ENCODE data around the gene TNK2.

The TNK2 gene

DNA sequence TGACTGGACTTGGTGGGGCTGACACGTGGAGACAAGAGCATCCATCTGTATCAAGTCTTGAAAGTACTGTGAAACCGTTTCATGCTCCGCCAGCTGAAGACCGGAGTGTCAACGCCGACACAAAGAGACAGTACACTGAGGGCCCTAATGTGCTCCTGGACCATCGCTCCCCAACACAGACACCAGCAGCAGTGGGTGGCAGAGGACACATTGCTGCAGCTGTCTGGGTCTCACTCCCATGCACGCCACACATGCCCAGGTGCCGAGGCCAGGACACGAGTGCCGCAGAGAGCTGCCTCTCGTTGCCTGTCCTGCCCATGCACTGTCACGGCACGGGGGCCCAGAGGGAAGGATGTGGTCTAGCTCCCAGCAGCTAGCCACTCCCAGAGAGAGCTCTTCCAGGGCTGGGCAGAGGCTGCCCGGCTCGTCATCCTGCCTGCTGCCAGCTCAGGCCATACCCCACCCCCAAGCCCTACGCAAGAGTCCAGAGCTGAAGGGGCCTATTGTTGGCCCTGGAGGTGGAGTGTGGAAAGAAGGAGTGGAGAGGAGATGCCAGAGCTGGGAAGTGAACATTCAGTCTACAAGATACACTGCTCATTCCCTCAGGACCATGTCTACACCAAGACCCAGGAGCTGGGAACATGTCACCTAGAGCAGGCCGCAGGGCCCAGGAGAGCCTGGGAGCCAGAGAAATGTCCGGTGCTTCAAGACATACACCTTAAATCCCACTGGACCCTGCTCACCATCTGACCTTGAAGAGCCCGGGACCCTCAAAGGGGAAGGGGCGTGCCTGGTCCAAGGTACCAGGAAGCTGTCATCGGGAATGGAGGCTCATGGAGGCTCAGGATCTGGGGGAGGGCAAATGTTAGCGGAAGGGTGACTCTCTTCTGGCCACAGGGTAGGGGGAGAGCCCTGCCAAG, 7.7 kb downstream of the TNK2 start:
- H3K27me3 ChIP-seq (ENCODE audit: insufficient read depth, insufficient read length): no peaks in the 10 kb centered on the region
- peaks cover 3% of the 10 kb centered on the region for H3K36me3 ChIP-seq (ENCODE audit: insufficient read depth, insufficient read length, low read length)
- H3K4me1 ChIP-seq (ENCODE audit: insufficient read depth, insufficient read length): peaks cover 20% of the 10 kb centered on the region
- DNase-seq (ENCODE audit: low read depth, low spot score): no peak
- H3K9me3 ChIP-seq (ENCODE audit: insufficient read depth, low read length): no peaks in the 10 kb centered on the region
- no peak for TF ChIP-seq ZNF274 (IDR thresholded peaks at IDR 0.05; ENCODE audit: low read depth, low read length)
- TF ChIP-seq SUZ12 (IDR thresholded peaks at IDR 0.05; ENCODE audit: extremely low read depth, insufficient read depth, insufficient read length): no peak
- TF ChIP-seq YY1 (IDR thresholded peaks at IDR 0.05; ENCODE audit: insufficient read depth, insufficient read length): no peak
- no peak overlapping the region for H3K9ac ChIP-seq (ENCODE audit: insufficient read length, low read depth)
- H3K4me3 ChIP-seq (ENCODE audit: insufficient read length, low read depth): no peak overlapping the region

DNA sequence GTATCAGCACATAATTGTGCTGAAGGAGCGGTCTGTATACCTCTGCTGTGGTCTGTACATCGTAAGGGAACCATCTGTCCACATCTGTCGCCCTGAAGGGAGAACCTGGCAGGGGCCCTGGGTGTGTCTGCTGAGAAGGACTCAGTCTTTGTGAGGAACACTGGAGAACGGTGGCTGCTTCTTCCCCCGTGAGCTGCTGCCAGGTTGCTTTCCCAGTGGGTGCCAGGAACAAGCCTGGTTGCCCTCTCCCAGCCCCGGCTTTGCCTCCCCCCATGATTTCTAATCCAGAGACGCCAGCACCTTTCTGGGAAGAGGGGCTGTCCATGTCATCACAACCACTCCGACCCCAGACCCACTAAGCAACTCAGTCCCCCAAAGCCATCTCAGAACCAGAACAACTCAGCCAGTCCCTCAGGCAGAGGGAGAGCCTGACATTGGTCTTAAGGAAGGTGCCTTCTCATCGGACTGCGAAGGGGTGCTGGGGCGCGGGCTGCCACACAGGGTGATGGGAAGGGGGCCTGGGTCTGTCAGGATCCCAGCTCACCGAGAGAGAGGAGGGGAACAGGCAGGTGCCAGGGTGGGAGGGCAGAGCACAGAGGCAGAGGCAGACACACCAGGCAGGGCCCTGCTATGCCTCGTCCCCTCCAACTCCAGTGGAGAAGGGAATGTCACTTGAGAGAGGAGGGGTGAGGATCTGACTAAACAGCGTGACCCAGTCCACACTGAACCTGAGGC, 8.5 kb downstream of the TNK2 start:
- Histone ChIP-seq H3K4me1 (ENCODE audit: insufficient read depth, insufficient read length) (peaks cover 20% of the 10 kb centered on the region), H3K27me3 (ENCODE audit: insufficient read depth, insufficient read length) (no peaks in the 10 kb centered on the region), H3K9ac (ENCODE audit: insufficient read length, low read depth) (no peak overlapping the region), H3K36me3 (ENCODE audit: insufficient read depth, insufficient read length, low read length) (no peaks in the 10 kb centered on the region), H3K4me3 (ENCODE audit: insufficient read length, low read depth) (no peak overlapping the region), H3K9me3 (ENCODE audit: insufficient read depth, low read length) (no peaks in the 10 kb centered on the region)
- DNase-seq (ENCODE audit: low read depth, low spot score): no peak
- no peak for TF ChIP-seq SUZ12 (IDR thresholded peaks at IDR 0.05; ENCODE audit: extremely low read depth, insufficient read depth, insufficient read length)
- TF ChIP-seq YY1 (IDR thresholded peaks at IDR 0.05; ENCODE audit: insufficient read depth, insufficient read length): no peak
- TF ChIP-seq ZNF274 (IDR thresholded peaks at IDR 0.05; ENCODE audit: low read depth, low read length): no peak

DNA sequence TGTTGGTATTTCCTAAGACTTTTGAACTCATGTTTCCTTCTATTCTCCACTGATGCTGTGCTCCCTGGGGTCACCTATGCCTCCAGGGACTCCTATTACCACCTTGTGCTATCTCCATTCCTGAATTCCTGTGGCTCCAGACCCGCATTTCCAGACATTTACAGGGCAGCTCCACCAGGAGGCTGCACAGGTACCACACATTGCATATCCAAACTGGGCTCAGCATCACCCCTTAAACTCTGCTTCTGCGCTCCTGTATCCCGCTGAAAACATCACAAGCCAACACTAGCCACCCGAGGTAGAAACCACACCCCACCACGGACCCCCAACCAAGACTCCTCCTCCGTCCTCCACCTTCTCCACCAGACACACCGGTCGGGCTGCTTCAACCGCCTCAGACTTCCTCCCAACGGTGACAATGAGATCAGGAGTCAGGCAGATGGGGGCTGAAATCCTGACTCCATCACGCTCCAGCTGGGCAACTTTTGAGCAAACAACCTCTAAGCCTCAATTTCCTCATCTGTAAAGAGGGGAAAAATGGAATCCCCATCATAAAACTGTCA, 10.4 kb downstream of the TNK2 start:
- TF ChIP-seq SUZ12 (IDR thresholded peaks at IDR 0.05; ENCODE audit: extremely low read depth, insufficient read depth, insufficient read length) (no peak), ZNF274 (IDR thresholded peaks at IDR 0.05; ENCODE audit: low read depth, low read length) (no peak), YY1 (IDR thresholded peaks at IDR 0.05; ENCODE audit: insufficient read depth, insufficient read length) (no peak)
- H3K36me3 ChIP-seq (ENCODE audit: insufficient read depth, insufficient read length, low read length): no peaks in the 10 kb centered on the region
- no peak overlapping the region for H3K4me3 ChIP-seq (ENCODE audit: insufficient read length, low read depth)
- no peaks in the 10 kb centered on the region for H3K9me3 ChIP-seq (ENCODE audit: insufficient read depth, low read length)
- H3K4me1 ChIP-seq (ENCODE audit: insufficient read depth, insufficient read length): peaks cover 32% of the 10 kb centered on the region
- no peak overlapping the region for H3K9ac ChIP-seq (ENCODE audit: insufficient read length, low read depth)
- no peaks in the 10 kb centered on the region for H3K27me3 ChIP-seq (ENCODE audit: insufficient read depth, insufficient read length)
- DNase-seq (ENCODE audit: low read depth, low spot score): no peak

DNA sequence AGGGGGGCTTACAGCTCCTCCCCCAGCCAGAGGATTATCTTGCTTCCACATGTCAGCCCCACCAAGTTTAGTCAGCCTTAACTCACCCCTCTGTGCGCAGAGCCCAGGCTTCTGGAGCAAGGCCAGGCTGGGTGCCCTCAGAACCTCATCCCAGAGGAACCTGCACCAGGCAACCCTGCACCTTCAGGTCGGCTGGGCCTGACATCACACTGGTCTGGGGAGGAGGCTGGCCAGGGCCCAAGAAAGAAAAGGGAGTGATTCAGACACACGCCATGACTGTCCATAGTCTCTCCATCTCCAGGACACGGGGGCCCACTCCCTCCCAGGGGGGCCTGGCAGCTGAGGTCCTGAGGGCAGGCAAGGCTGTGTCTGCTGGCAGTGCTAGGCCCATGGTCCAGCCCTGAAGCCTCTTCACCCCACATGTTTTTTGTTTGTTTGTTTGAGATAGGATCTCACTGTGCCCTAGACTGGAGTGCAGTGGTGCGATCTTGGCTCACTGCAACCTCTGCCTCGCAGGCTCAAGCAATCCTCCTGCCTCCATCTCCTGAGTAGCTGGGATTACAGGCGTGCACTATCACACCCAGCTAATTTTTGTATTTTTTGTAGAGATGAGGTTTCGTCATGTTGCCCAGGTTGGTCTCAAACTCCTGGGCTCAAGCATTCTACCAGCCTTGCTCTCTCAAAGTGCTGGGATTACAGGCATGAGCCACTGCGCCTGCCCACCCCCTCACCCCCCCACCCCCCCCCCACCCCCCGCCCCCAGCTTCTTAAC, 11.1 kb downstream of the TNK2 start:
- Histone ChIP-seq H3K4me1 (ENCODE audit: insufficient read depth, insufficient read length) (peaks cover 35% of the 10 kb centered on the region), H3K9me3 (ENCODE audit: insufficient read depth, low read length) (no peaks in the 10 kb centered on the region), H3K4me3 (ENCODE audit: insufficient read length, low read depth) (no peak overlapping the region), H3K27me3 (ENCODE audit: insufficient read depth, insufficient read length) (no peaks in the 10 kb centered on the region), H3K9ac (ENCODE audit: insufficient read length, low read depth) (peak overlapping the region; percentile 57), H3K36me3 (ENCODE audit: insufficient read depth, insufficient read length, low read length) (peaks cover under 1% of the 10 kb centered on the region)
- no peak for DNase-seq (ENCODE audit: low read depth, low spot score)
- TF ChIP-seq YY1 (IDR thresholded peaks at IDR 0.05; ENCODE audit: insufficient read depth, insufficient read length) (no peak), SUZ12 (IDR thresholded peaks at IDR 0.05; ENCODE audit: extremely low read depth, insufficient read depth, insufficient read length) (no peak), ZNF274 (IDR thresholded peaks at IDR 0.05; ENCODE audit: low read depth, low read length) (no peak)

DNA sequence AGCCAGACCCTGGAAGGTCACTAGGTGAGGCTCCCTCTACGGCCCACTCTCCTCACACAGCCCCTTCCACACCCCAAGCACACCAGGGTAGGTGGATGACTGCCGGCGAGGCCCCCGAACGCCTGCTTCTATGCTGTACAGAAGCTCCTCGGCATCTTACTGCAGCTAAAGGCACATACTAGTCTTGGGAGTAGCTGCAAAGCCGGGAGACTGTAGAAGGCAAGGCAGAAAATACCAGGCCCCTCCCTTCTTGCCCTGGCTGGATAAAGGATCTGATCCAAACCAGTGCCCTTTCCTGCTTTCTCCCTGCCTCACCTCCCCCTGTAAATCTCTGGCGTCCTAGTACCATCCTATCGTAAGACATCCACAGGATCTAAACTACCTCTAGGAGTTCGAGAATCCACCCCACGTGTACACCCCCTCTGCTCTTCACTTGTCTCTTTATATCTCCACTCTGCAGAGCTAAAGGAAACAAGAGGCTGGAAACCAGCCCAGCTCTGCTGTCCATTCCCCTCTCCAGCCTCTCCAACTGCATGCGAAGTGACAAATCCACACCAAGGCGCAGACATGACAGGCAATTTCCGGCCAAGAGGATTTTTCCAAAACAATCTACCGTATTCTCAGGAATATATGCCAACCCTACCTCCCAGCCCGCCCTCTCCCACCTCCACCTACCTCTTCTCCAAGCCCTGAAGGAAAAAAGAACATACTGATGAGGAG, 11.8 kb downstream of the TNK2 start:
- Histone ChIP-seq H3K4me1 (ENCODE audit: insufficient read depth, insufficient read length) (peaks cover 41% of the 10 kb centered on the region), H3K9ac (ENCODE audit: insufficient read length, low read depth) (peak overlapping the region; percentile 83)
- no peak for DNase-seq (ENCODE audit: low read depth, low spot score)

DNA sequence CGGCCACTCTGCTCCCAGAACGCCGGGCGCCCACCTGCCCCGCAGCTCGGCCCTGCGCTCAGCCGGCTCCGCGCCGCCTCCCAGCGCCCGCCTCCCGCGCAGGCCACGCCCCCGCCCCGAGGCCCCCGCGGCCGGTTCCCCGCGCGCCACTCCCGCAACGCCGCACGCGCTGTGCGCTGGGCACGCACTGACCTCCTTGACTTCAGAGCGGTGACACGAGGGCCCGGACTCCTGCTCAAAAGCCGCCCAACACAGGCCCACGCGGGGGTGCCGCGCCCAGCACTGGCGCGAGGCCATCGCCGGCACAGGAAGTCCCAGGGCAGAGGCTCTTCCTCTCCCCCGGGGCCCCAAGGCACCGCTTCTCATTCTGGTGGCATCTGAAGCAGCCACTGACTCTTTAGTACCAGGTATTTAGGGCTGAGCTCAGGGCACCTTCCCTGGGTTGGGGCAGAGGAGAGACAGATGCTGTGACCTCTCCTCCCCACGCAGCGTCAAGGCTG, 12.4 kb downstream of the TNK2 start:
- DNase-seq (ENCODE audit: low read depth, low spot score): no peak
- peak overlapping the region; percentile 83 for H3K9ac ChIP-seq (ENCODE audit: insufficient read length, low read depth)
- no peaks in the 10 kb centered on the region for H3K27me3 ChIP-seq (ENCODE audit: insufficient read depth, insufficient read length)
- peaks cover 43% of the 10 kb centered on the region for H3K4me1 ChIP-seq (ENCODE audit: insufficient read depth, insufficient read length)
- peaks cover 8% of the 10 kb centered on the region for H3K36me3 ChIP-seq (ENCODE audit: insufficient read depth, insufficient read length, low read length)
- peak overlapping the region; percentile 76 for H3K4me3 ChIP-seq (ENCODE audit: insufficient read length, low read depth)
- no peak for TF ChIP-seq SUZ12 (IDR thresholded peaks at IDR 0.05; ENCODE audit: extremely low read depth, insufficient read depth, insufficient read length)
- no peak for TF ChIP-seq YY1 (IDR thresholded peaks at IDR 0.05; ENCODE audit: insufficient read depth, insufficient read length)
- TF ChIP-seq ZNF274 (IDR thresholded peaks at IDR 0.05; ENCODE audit: low read depth, low read length): no peak
- H3K9me3 ChIP-seq (ENCODE audit: insufficient read depth, low read length): no peaks in the 10 kb centered on the region

More for the DNA sequence above, 11.8 kb downstream of the TNK2 start:
- TF ChIP-seq ZNF274 (IDR thresholded peaks at IDR 0.05; ENCODE audit: low read depth, low read length) (no peak), SUZ12 (IDR thresholded peaks at IDR 0.05; ENCODE audit: extremely low read depth, insufficient read depth, insufficient read length) (no peak), YY1 (IDR thresholded peaks at IDR 0.05; ENCODE audit: insufficient read depth, insufficient read length) (no peak)
- no peaks in the 10 kb centered on the region for H3K9me3 ChIP-seq (ENCODE audit: insufficient read depth, low read length)
- peak overlapping the region; percentile 76 for H3K4me3 ChIP-seq (ENCODE audit: insufficient read length, low read depth)
- no peaks in the 10 kb centered on the region for H3K27me3 ChIP-seq (ENCODE audit: insufficient read depth, insufficient read length)
- H3K36me3 ChIP-seq (ENCODE audit: insufficient read depth, insufficient read length, low read length): peaks cover 8% of the 10 kb centered on the region
